Activated CD4-positive, alpha-beta T cell treated with anti-CD3 and anti-CD28 coated beads for 48 hours (primary cell): Measurements from ENCODE around the gene ASMT.
"Not testable (repeated sequence)": the region's sequence is repeated elsewhere in the genome, so short reads cannot be mapped to it uniquely, and the experiment has no call there.

Source experiments
- DNase-seq: peaks from one replicate; pipeline ENCODE4 v3.0.0-alpha.2; 2020

The ASMT gene, protein sequence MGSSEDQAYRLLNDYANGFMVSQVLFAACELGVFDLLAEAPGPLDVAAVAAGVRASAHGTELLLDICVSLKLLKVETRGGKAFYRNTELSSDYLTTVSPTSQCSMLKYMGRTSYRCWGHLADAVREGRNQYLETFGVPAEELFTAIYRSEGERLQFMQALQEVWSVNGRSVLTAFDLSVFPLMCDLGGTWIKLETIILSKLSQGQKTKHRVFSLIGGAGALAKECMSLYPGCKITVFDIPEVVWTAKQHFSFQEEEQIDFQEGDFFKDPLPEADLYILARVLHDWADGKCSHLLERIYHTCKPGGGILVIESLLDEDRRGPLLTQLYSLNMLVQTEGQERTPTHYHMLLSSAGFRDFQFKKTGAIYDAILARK

DNA sequence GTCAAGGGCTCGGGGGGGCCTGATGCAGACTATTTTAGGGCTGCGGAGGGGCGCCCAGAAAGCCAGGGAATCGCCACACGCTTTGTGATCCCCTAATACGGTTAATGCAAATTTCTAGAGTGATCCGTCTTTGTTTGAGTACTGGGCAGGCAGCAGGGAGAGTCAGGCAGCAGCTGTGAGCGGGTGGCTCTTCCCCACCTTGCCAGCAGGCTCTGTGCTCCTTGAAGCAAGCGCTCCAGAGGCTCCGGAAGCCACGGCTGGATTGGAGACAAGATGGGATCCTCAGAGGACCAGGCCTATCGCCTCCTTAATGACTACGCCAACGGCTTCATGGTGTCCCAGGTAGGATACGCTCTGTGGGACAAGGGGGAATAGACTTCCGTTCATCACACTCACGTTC lies at the start of gene ASMT:
ASMT (plus strand) TSS at position 133 of the 400 bp plus-strand sequence; CDS start at position 274, 141 bp downstream.
- DNase-seq, result no peak

GRCh38 chrX:1574181-1574580 lies 40.7 kb upstream of the ASMT start:
- not testable (repeated sequence) for DNase-seq

DNA sequence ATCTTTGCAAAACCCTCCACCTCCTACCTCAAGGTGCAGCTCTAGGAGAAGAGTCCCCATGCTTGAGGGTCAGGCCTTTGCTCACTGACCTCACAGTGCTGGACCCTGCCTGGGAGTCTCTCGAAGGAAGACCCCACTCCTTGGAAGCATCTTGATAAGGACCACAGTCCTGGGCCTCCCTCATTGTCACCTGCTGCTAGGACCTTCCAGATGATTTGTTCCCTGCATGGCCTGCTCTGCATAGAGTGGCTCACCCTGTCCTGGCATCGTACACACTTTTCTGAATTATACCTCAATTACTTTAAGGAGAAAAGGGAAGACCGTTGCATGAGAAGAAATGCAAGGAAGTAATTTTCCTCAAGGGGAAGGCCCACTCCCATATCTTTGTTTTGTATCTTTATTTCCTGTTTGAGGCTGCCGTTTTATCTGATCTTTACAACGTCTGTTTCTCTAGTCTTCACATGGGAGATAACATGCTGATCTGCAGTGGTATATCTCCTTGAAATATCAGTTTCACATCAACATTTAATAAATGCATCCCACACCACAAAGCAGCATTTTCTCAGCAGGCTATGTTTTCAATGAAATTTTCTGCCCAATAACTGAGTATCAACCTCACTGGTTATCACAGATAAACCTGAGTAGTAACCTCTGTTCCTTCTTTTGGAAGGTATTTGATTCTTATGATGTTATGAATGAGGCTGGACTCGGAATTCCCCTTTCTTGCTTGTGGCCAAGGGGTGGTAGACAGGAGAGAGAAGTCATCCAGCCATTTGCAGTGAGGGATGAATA lies 38.5 kb upstream of the ASMT start:
- DNase-seq, result no peak

GRCh38 chrX:1577845-1578244 lies 37.0 kb upstream of the ASMT start:
- DNase-seq, result no peak

DNA sequence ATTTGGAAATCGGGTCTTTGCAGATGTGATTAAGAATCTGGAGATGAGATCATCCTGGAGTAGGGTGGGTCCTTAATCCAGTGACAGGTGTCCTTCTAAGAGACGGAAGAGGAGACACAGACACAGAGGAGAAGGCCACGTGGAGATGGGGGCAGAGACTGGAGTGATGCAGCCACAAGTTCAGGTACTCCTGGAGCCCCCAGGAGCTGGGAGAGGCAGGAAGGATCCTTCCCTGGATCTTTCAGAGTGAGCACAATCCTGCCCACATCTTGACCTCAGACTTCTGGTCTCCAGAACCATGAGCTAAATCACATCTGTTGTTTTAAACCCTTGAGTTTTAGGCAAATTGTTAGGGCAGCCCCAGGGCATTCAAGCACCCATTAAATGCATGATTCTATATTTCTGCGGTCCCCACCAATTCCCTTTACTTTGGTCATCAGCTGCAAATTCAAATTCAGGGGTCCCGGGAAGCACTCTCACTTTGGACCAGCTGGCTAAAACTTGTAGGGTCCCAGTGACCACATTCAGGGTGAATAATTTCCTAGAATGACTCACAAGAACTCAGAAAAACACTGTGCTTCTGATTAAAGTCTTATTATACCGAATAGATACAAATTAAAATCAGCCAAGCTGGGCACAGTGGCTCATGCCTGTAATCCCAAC lies 36.2 kb upstream of the ASMT start:
- DNase-seq, result no peak

DNA sequence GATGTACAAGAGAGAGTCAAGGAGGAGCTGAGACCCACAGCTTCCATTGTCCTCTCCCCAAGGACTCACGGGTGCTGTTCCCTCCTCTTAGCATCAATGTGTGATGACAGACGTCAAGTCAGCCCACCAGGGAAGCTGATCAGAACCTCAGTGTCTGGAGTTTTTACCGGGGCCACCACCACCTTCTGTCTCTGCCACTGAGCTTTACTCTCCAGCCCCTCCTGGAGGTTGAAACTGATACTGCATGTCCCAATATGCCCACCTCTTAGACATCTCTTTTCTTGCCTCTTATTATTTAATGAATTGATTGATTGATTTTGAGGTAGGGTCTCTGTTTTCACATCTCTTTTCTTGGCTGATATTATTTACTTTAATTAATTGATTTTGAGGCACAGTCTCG lies 33.7 kb upstream of the ASMT start:
- peak; percentile 90 for DNase-seq

DNA sequence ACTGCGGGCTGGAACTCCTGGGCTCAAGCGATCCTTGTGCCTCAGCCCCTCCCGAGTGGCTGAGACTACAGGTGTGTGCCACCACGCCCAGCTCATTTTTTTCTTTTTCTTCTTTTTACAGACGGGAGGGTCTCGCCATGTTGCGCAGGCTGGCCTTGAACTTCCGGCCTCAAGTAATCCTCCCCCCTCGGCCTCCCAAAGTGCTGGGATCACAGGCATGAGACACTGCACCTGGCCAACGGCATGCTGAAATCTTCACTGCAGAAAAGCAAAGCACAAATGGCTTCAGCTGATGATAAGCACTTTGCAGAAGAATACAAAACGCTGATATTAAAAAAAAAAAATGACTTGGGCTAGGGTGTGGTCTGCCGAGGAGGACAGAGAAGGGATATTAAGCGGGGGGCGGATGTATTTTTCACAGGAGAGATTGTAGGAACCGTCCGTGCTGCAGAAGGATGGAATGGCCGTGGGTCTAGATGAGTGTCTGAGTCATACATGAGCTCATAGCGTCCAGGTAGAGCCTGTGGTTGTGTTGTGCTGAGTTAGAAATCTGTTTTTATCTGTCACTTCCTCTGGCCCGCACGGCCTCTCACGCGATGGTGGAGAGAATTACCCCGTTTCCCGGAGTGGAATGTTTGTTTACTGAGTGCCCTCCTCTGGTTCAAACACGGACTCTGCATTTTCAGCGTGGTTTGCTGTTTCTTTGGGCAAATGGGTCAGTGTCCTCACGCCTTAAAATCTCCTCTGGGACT lies 32.0 kb upstream of the ASMT start:
- peak; percentile 74 for DNase-seq

- no peak for DNase-seq
Observed at GRCh38 chrX:1584237-1585011, 30.4 kb upstream of the ASMT start.

DNA sequence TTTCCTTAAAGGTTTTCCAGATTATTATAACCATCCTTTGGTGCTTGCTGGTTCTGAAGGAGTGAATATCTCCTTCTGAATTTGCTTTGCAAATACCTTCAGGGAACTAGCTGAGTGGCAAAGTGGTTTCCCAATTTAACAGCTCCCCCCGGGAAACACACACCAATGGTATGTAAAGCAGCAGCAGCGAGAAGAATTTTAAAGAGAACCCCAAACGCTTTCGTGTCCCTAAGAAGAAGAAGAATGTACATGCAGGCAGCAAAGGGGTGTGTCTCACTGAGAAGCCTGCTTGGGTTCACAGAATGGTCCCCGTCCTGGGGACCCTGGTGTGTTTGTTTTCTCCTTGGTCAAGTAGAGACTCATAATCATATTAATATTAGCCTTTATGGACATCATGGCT lies 27.7 kb upstream of the ASMT start:
- DNase-seq, result no peak

DNA sequence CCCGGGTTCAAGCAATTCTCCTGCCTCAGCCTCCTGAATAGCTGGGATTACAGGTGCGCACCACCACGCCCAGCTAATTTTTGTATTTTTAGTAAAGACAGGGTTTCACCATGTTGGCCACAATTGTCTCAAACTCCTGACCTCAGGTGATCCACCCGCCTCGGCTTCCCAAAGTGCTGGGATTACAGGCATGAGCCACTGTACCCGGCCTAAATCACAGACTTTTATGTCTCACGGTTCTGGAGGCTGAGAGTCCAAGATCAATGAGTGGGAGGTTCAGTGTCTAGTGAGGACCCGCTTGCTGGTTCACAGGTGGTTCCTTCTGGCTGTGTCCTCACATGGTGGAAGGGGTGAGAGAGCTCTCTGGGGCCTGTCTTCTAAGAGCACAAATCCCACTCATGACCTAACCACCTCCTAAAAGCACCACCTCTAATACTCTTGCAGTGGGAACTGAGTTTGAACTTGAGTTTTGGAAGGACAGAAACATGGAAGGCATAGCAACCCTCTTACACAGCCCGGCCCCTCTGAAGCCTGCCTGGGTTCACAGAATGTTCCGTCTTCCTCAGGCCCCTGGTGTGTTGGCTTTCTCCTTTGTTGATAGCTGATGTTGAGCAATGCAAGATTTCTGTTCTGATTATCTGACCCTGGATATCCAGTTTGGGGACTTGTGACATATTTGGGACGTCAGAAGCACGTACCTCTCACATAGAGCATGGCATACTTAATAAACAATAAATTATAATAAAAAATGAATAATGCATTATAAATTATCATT lies 25.3 kb upstream of the ASMT start:
- DNase-seq, result no peak

GRCh38 chrX:1591102-1591862 lies 23.6 kb upstream of the ASMT start, which contains the start of gene AKAP17A:
Gene AKAP17A, plus strand, starts transcription at chrX:1591604. Its CDS starts 1,859 bp downstream, at chrX:1593463.
- DNase-seq, result peak; percentile 99

GRCh38 chrX:1591863-1592469 lies 22.9 kb upstream of the ASMT start:
- peak; percentile 26 for DNase-seq

- DNase-seq, result peak; percentile 20
Observed at GRCh38 chrX:1592470-1593142, 22.3 kb upstream of the ASMT start.

DNA sequence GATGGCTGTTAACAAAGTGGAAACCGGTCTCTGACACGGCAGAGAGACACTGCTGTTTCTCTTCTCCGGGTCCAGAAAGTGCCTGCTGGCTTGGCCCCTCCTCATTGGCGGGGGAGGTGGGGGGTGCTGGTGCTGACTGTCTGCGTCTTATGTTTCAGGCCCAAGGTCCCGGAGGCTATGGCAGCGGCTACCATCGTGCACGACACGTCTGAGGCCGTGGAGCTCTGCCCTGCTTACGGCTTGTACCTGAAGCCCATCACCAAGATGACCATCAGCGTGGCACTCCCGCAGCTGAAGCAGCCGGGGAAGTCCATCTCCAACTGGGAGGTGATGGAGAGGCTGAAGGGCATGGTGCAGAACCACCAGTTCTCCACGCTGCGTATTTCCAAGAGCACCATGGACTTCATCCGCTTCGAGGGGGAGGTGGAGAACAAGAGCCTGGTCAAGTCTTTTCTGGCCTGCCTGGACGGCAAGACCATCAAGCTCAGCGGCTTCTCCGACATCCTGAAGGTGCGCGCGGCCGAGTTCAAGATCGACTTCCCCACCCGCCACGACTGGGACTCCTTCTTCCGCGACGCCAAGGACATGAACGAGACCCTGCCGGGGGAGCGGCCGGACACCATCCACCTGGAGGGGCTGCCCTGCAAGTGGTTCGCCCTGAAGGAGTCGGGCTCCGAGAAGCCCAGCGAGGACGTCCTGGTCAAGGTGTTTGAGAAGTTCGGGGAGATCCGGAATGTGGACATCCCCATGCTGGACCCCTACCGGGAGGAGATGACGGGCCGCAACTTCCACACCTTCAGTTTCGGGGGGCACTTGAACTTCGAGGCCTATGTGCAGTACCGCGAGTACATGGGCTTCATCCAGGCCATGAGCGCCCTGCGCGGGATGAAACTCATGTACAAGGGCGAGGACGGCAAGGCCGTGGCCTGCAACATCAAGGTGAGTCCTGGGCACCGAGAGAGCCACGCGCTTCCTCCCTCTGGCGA lies 21.3 kb upstream of the ASMT start:
- no peak for DNase-seq

DNA sequence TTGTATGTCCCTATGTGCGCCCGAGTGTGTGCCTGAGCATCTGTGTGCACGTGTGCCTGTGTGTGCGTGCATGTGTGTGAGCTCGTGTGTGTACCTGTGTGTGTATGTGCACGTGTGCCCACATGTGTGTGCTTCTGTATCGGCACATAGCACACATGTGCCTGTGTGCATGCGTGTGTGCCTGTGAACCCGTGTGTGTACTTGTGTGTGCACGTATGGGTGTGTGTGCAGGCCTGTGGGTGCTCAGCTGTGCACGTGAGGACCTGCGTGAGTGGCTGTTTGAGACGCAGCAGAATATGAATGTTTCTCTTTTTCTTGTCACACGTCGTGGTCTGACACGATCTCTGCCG lies 19.2 kb upstream of the ASMT start:
- no peak for DNase-seq

DNA sequence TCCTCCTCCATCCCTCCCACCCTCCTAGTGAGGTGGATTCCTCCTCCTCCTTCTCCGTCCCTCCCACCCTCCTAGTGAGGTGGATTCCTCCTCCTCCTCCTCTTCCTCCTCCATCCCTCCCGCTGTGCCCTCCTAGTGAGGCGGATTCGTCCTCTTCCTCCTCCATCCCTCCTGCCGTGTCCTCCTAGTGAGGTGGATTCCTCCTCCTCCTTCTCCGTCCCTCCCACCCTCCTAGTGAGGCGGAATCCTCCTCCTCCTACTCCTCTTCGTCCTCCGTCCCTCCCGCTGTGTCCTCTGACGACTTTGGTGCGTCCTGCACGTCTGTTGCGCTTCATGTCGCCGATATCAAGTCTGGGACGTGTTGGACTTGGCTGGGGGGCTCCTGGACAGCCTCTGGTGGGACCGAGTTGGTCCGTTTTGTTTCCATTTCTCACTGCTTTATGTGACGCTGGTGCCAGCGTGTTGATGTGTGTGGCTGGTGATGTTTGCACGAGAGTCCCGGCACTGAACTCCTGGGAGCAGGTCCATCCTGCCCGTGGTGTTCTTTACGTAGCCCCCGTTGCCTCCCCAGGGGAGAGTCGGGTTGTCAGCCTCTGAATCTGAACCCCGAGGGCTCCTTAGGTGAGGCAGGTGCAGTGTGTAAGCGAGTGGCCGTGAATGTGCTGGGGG lies 18.0 kb upstream of the ASMT start:
- DNase-seq, result no peak

DNA sequence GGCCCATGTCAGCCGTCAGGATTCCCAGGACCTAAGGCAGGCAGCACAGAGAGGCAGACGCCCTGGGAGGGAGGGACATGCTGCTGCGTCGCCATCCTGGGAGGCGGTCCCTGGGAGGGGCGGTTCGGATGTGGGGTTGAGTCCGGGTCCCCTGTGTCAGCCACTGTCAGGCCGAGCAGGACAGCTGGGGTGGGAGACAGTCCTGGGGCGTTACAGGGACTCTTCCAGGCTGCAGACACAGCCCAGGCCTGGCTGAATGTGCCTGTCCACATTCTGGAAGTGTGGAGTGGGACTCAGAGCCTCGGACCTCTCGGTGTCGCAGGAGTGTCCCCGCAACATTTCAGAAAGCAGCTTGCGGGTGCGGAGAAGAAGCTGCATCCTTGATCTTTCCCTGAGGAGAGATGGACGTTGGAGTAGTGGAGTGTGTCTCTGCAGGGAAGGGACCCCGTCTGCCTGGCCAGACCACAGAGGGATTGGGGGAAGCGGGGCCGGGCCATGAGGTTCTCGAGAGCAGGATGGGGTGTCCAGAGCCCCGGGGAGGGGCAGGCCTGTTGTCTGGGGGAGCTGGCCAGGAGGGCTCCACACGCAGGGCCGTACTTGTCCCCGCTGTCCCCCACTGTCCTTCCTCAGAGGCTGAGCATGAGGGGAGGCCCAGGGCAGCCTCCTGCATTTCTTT lies 17.4 kb upstream of the ASMT start:
- no peak for DNase-seq
